Liver (tissue), 9 donors: ENCODE results near the gene PHF20. TPM values are rescaled to one million over a fixed set of nuclear protein-coding genes. Genes with fewer than 3 reads are reported as not detected.

ENCODE experiments used
- DNase-seq: peaks from one replicate; pipeline ENCODE4 v3.0.0-alpha.2; 2017; ENCODE audit warnings: low spot score
- H3K27ac ChIP-seq, 2 donors: one replicate each; pipeline ENCODE4 v1.7.0; 2013; ENCODE audit warnings: inconsistent platforms in 2 of 2, low read length in 2 of 2, control low read depth in 1 of 2, low read depth in 1 of 2, mild to moderate bottlenecking in 1 of 2
- H3K27me3 ChIP-seq, 4 donors: one replicate each; pipeline versions ENCODE4 v1.6.1 to v1.7.0; 2013; ENCODE audit warnings: low read length in 3 of 4, inconsistent platforms in 1 of 4, mild to moderate bottlenecking in 1 of 4, moderate library complexity in 1 of 4; ENCODE audit not compliant: control insufficient read depth in 4 of 4, insufficient read depth in 4 of 4
- H3K36me3 ChIP-seq, 4 donors: one replicate each; pipeline versions ENCODE4 v1.6.1 to v1.7.0; 2013; ENCODE audit warnings: low read length in 3 of 4, mild to moderate bottlenecking in 3 of 4, low read depth in 1 of 4, moderate library complexity in 1 of 4; ENCODE audit not compliant: control insufficient read depth in 4 of 4, insufficient read depth in 3 of 4
- H3K4me1 ChIP-seq, 4 donors: one replicate each; pipeline versions ENCODE4 v1.6.1 to v1.7.0; 2013; ENCODE audit warnings: low read length in 3 of 4, mild to moderate bottlenecking in 3 of 4, moderate library complexity in 1 of 4; ENCODE audit not compliant: control insufficient read depth in 4 of 4, insufficient read depth in 4 of 4
- H3K4me3 ChIP-seq, 3 donors: one replicate each; pipeline versions ENCODE4 v1.6.1 to v1.7.0; 2013; ENCODE audit warnings: low read length in 3 of 3, control low read depth in 1 of 3, low read depth in 1 of 3, mild to moderate bottlenecking in 1 of 3
- H3K9ac ChIP-seq, 2 donors: one replicate each; pipeline ENCODE4 v1.7.0; 2013; ENCODE audit warnings: low read length in 2 of 2, mild to moderate bottlenecking in 2 of 2, moderate library complexity in 2 of 2, control low read depth in 1 of 2, low read depth in 1 of 2
- H3K9me3 ChIP-seq, 4 donors: one replicate each; pipeline versions ENCODE4 v1.6.1 to v1.7.0; 2013; ENCODE audit warnings: low read length in 3 of 4; ENCODE audit not compliant: control insufficient read depth in 4 of 4
- EGR1 ChIP-seq, 2 donors: IDR thresholded peaks; 2 replicates each; pipeline ENCODE4 v1.6.1; 2016 to 2018; ENCODE audit warnings: antibody characterized with exemption in 2 of 2, low read depth in 2 of 2
- HNF4A ChIP-seq, 2 donors: conservative IDR thresholded peaks; 2 replicates each; pipeline ENCODE4 v1.6.1; 2016; ENCODE audit warnings: antibody characterized with exemption in 2 of 2, mild to moderate bottlenecking in 2 of 2
- JUND ChIP-seq, 2 donors: IDR thresholded peaks; 2 replicates each; pipeline ENCODE4 v1.6.1; 2016; ENCODE audit warnings: antibody characterized with exemption in 2 of 2
- MAX ChIP-seq: IDR thresholded peaks from 2 replicates; pipeline ENCODE4 v1.6.1; 2016; ENCODE audit warnings: antibody characterized with exemption
- NR2F2 ChIP-seq: IDR thresholded peaks from 2 replicates; pipeline ENCODE4 v1.6.1; 2016; ENCODE audit warnings: antibody characterized with exemption
- RXRA ChIP-seq, 2 donors: IDR thresholded peaks; 2 replicates each; pipeline ENCODE4 v1.6.1; 2017 to 2018; ENCODE audit warnings: antibody characterized with exemption in 2 of 2, mild to moderate bottlenecking in 1 of 2
- SP1 ChIP-seq: IDR thresholded peaks from 2 replicates; pipeline ENCODE4 v1.6.1; 2018; ENCODE audit warnings: antibody characterized with exemption, mild to moderate bottlenecking
- TAF1 ChIP-seq: conservative IDR thresholded peaks from 2 replicates; pipeline ENCODE4 v1.6.1; 2016; ENCODE audit warnings: antibody characterized with exemption, mild to moderate bottlenecking
- YY1 ChIP-seq: IDR thresholded peaks from 2 replicates; pipeline ENCODE4 v1.6.1; 2016; ENCODE audit warnings: antibody characterized with exemption, mild to moderate bottlenecking
- WGBS: extraction: QIAGEN DNeasy Blood & Tissue Kit; methylation state at CpG from one replicate; pipeline ENCODE4 v1.1.7; 2013; 5-methylcytosine and 5-hydroxymethylcytosine counted together
- polyA plus RNA-seq, 2 donors: library from polyadenylated mRNA; stranded (reverse) in 1 of 2; unstranded in 1 of 2; fragments of 200-250 nt in 1 of 2; fragments of >200 nt in 1 of 2; fragmentation: Nextera tagmentation in 1 of 2; extraction: Ambion mirVana in 1 of 2; gene quantifications; one replicate each; pipeline versions ENCODE4 v1.2.1 to v1.2.3, GENCODE V29; 2013 to 2015
- total RNA-seq, 2 donors: library from RNA; depleted of rRNA; stranded (reverse); fragments of >200 nt; gene quantifications; one replicate each; pipeline ENCODE4 v1.2.3, GENCODE V29; 2014
- TF ChIP-seq, protein P1 (sequence below): IDR thresholded peaks from 2 replicates; pipeline ENCODE4 v1.6.1; 2016; ENCODE audit warnings: antibody characterized with exemption
- TF ChIP-seq, protein P2 (sequence below): IDR thresholded peaks from 2 replicates; pipeline ENCODE4 v1.6.1; 2016; ENCODE audit warnings: antibody characterized with exemption, mild to moderate bottlenecking
- TF ChIP-seq, protein P3 (sequence below): IDR thresholded peaks from 2 replicates; pipeline ENCODE4 v1.6.1; 2016; ENCODE audit warnings: antibody characterized with exemption
- donor health status: healthy.
- donor health status: healthy.
- donor health status: healthy.
- donor health status: healthy.
- donor health status: healthy.

Gene PHF20
- total and polyA plus RNA-seq, 4 donors, result 5.1 to 11.7 (median 10.3) TPM

GRCh38 chr20:35876033-35876320 is 104.2 kb downstream of the PHF20 start:
- 90% methylated on average over 3 of the region's 3 CpGs for WGBS

GRCh38 chr20:35877611-35878010 is 105.8 kb downstream of the PHF20 start:
- TF ChIP-seq, protein P1, sequence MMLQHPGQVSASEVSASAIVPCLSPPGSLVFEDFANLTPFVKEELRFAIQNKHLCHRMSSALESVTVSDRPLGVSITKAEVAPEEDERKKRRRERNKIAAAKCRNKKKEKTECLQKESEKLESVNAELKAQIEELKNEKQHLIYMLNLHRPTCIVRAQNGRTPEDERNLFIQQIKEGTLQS, result no peak
- no peak for TF ChIP-seq JUND (IDR thresholded peaks at IDR 0.05)
- no peaks in the 10 kb centered on the region for H3K27me3 ChIP-seq
- 91% methylated on average over 2 of the region's 2 CpGs for WGBS

More at GRCh38 chr20:35876033-35876320, 104.2 kb downstream of the PHF20 start:
- Histone ChIP-seq H3K27ac (no peak overlapping the region), H3K27me3 (no peaks in the 10 kb centered on the region), H3K4me3 (no peak overlapping the region), H3K4me1 (peaks cover 0 to under 1% (median 0%) of the 10 kb centered on the region in 4 donors), H3K9me3 (no peaks in the 10 kb centered on the region), H3K9ac (no peak overlapping the region), H3K36me3 (peaks cover 0 to 6% (median 2%) of the 10 kb centered on the region in 4 donors)
- TF ChIP-seq TAF1, result no peak
- no peak for TF ChIP-seq NR2F2
- no peak for TF ChIP-seq RXRA (IDR thresholded peaks at IDR 0.05)
- TF ChIP-seq SP1, result no peak
- no peak for TF ChIP-seq MAX
- TF ChIP-seq HNF4A (conservative IDR thresholded peaks at IDR 0.05), result no peak
- no peak for TF ChIP-seq JUND (IDR thresholded peaks at IDR 0.05)
- TF ChIP-seq, protein P1, result no peak
- no peak for TF ChIP-seq YY1
- no peak for TF ChIP-seq EGR1 (IDR thresholded peaks at IDR 0.05; ENCODE audit: low read depth in 2 of 2)
- TF ChIP-seq, protein P2, sequence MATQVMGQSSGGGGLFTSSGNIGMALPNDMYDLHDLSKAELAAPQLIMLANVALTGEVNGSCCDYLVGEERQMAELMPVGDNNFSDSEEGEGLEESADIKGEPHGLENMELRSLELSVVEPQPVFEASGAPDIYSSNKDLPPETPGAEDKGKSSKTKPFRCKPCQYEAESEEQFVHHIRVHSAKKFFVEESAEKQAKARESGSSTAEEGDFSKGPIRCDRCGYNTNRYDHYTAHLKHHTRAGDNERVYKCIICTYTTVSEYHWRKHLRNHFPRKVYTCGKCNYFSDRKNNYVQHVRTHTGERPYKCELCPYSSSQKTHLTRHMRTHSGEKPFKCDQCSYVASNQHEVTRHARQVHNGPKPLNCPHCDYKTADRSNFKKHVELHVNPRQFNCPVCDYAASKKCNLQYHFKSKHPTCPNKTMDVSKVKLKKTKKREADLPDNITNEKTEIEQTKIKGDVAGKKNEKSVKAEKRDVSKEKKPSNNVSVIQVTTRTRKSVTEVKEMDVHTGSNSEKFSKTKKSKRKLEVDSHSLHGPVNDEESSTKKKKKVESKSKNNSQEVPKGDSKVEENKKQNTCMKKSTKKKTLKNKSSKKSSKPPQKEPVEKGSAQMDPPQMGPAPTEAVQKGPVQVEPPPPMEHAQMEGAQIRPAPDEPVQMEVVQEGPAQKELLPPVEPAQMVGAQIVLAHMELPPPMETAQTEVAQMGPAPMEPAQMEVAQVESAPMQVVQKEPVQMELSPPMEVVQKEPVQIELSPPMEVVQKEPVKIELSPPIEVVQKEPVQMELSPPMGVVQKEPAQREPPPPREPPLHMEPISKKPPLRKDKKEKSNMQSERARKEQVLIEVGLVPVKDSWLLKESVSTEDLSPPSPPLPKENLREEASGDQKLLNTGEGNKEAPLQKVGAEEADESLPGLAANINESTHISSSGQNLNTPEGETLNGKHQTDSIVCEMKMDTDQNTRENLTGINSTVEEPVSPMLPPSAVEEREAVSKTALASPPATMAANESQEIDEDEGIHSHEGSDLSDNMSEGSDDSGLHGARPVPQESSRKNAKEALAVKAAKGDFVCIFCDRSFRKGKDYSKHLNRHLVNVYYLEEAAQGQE, result no peak
- TF ChIP-seq, protein P3, sequence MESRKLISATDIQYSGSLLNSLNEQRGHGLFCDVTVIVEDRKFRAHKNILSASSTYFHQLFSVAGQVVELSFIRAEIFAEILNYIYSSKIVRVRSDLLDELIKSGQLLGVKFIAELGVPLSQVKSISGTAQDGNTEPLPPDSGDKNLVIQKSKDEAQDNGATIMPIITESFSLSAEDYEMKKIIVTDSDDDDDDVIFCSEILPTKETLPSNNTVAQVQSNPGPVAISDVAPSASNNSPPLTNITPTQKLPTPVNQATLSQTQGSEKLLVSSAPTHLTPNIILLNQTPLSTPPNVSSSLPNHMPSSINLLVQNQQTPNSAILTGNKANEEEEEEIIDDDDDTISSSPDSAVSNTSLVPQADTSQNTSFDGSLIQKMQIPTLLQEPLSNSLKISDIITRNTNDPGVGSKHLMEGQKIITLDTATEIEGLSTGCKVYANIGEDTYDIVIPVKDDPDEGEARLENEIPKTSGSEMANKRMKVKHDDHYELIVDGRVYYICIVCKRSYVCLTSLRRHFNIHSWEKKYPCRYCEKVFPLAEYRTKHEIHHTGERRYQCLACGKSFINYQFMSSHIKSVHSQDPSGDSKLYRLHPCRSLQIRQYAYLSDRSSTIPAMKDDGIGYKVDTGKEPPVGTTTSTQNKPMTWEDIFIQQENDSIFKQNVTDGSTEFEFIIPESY, result no peak
- no peak for DNase-seq

More at GRCh38 chr20:35877611-35878010, 105.8 kb downstream of the PHF20 start:
- peaks cover 0 to 6% (median 2%) of the 10 kb centered on the region in 4 donors for H3K36me3 ChIP-seq
- no peak for DNase-seq
- no peaks in the 10 kb centered on the region for H3K4me1 ChIP-seq
- no peaks in the 10 kb centered on the region for H3K9me3 ChIP-seq
- H3K9ac ChIP-seq, result no peak overlapping the region
- no peak overlapping the region for H3K27ac ChIP-seq
- no peak overlapping the region for H3K4me3 ChIP-seq
